KBM-7 (cell line): ENCODE data around the gene USP34.

ENCODE experiments used
- DNase-seq: peaks from one replicate; pipeline ENCODE4 v3.0.0-alpha.2; 2015
- in situ Hi-C: fragments of 300-500 bp; cut with MboI; formaldehyde crosslinking; loops from 2 replicates; pipeline ENCODE4 v1.14.3; 2020; ENCODE audit warnings: low sequenced_read_pairs, low pct_unique_long_range_greater_than_20kb, mixed read lengths

Gene USP34

GRCh38 chr2:61144697-61145268, 326.1 kb downstream of the USP34 start:
- DNase-seq: no peak
- in situ Hi-C loops: no loop called here

GRCh38 chr2:61141151-61141550, 329.7 kb downstream of the USP34 start:
- DNase-seq: no peak
- in situ Hi-C loops: no loop called here

- in situ Hi-C loops: no loop called here
- no peak for DNase-seq
Observed at GRCh38 chr2:61138859-61139258, 332.0 kb downstream of the USP34 start.
